Measurements from ENCODE around the gene ZNF598.

Gene ZNF598

GRCh38 chr16:2008009-2008526 lies 1.6 kb downstream of the ZNF598 start:
- DNase-seq (ENCODE audit: extremely low read depth in 1 of 2, low read depth in 1 of 2) = no peak

GRCh38 chr16:2007081-2007836 lies 2.4 kb downstream of the ZNF598 start:
- no peak for DNase-seq (ENCODE audit: extremely low read depth in 1 of 2, low read depth in 1 of 2)

DNA sequence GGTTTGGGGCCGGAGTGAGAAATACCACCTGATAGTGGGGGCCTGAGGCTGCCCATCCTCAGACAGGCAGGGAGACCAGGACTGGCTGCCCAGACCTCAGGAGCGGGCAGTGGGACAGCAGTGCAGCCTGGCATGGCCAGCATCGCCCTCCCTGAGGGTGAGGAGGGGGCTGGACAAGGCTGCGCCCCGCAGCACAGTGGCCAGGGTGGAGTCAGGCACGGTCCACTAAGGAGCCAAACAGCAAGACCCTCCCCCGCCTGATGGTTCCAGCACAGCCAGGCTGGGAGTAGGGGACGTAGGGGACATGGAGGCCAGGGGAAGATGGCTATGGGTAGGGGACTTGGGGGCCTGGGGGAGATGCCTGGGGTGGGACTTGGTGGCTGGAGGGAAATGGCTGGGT lies 3.3 kb downstream of the ZNF598 start:
- DNase-seq (ENCODE audit: extremely low read depth in 1 of 2, low read depth in 1 of 2) = no peak

DNA sequence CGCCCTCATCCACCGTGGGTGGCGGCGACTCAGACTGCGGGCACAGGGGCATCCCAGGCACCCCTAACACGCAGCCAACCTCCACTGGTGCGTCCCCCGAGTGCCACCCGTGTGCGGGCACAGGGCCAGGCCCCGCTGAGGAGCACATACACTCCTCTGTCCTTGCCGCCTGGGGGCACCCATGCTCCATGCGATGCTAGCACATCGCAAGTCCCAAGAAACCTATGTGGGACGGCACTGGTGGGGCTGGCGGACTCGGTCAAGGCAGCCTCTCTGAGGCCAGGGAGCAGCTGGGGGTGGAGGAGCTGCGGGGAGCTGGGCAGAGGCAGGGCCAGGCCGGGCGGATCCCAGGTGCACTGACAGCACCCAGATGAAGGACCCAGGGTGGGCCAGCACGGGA lies 4.0 kb downstream of the ZNF598 start:
- DNase-seq (ENCODE audit: extremely low read depth in 1 of 2, low read depth in 1 of 2) = no peak

DNA sequence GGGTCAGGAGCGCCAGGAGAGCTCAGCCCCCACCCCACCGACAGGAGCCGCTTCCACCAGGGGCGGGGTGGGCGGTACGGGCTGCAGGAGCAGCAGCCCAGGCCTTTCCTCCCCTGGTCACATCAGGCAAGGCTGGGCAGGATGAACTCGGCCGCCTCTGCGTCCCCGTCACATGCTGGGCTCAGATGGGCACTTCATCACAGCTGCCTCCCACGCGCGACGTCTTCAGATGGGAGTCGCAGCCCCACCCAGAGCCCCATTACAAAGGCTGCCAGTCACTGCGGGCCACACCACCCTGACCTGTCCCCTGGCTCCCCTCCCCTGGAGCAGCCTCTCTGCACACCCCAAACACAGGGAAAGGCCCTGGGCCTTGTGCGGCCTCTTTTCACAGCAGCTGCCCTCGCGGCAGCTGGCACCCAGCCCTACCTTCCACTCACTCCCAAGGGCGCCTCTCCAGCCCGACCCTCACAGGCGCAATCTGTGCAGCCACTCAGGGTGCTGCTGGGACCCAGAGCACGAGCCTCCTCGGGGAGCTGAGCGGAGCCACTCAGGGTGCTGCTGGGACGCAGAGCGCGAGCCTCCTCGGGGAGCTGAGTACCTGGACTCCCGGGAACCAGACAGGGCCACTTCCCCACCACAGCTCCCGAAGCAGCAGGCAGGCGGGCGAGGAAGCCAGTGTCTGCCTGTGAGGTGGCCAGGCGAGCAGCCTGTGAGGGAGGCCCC lies 4.7 kb downstream of the ZNF598 start:
- DNase-seq (ENCODE audit: extremely low read depth in 1 of 2, low read depth in 1 of 2) = no peak

- peak; percentile 68 to 75 for DNase-seq (ENCODE audit: extremely low read depth in 1 of 2, low read depth in 1 of 2)
These were observed 5.6 kb downstream of the ZNF598 start for GRCh38 chr16:2003827-2004641.

- DNase-seq (ENCODE audit: extremely low read depth in 1 of 2, low read depth in 1 of 2) = no peak
These were observed 6.3 kb downstream of the ZNF598 start for GRCh38 chr16:2003231-2003826.

- no peak for DNase-seq (ENCODE audit: extremely low read depth in 1 of 2, low read depth in 1 of 2)
These were observed 7.0 kb downstream of the ZNF598 start for GRCh38 chr16:2002406-2003230.

- DNase-seq (ENCODE audit: extremely low read depth in 1 of 2, low read depth in 1 of 2) = no peak
These were observed 7.9 kb downstream of the ZNF598 start for GRCh38 chr16:2001456-2002355.

DNA sequence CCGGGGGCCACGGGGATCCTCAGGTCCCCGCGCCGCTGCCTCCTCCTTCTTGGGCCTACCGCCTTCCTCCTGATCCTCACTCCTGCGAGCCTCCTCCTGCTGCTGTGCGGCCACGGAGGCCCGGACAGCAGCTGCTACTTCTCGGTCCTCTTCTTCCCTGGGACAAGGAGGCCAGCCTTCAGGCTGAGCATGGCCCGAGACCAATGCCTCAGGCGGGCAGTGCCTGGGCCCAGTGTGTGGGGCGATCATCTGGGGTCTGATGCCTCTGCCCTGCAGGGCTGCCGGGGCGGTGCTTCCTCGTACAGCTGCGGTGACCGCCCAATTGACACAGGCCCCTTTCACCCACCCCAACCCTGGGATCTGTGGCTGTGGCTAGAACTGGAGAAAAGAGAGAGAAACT lies 8.6 kb downstream of the ZNF598 start:
- DNase-seq (ENCODE audit: extremely low read depth in 1 of 2, low read depth in 1 of 2) = no peak

GRCh38 chr16:1999866-2000514 lies 9.6 kb downstream of the ZNF598 start:
- no peak for DNase-seq (ENCODE audit: extremely low read depth in 1 of 2, low read depth in 1 of 2)

DNA sequence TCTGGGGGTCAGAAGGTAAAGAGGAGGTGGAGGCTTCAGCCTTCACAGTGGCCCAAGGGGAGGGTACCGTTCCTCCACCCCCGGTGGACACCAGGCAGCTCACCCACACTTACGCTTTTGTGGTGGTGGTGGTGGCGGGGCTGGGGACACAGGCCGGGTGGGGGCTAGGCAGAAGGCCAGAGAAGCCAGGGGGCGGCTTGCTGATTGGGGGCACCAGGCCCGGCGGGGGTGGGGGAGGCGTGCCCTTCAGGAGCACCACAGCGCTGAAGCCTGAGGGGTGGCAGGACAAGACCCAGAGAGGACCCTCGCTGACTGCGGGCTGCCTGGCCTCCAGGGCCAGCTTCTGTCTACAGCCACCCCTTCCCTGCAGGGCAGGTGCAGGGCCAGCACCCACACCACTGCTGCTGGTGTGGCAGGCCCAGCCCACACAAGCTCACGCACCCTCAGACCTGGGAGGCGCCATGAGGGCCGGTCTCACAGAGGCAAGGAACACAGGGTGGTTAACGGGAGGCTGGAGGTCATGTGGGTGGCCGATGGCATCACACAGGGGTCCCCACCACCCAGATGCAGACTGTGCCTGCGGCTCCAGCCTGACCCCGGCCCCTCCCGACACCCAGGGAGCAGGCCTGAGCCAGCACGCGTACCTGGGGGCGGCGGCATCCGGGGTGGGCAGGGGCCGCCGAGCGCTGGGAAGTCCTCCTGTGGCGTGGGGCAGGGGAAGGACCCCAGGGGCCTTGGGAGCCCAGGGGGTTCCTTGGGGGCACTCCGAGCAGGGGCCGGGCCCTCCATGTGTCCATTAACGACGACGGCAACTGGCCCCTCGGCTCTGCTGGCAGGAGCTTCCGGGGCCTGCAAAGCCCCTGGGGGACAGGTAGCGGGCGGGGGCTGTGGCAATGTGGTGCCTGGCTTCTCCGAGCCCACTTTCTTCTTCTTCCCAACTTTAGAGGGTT lies 10.5 kb downstream of the ZNF598 start:
- no peak for DNase-seq (ENCODE audit: extremely low read depth in 1 of 2, low read depth in 1 of 2)

GRCh38 chr16:1998360-1998835 lies 11.2 kb downstream of the ZNF598 start:
- DNase-seq (ENCODE audit: extremely low read depth in 1 of 2, low read depth in 1 of 2) = no peak

DNA sequence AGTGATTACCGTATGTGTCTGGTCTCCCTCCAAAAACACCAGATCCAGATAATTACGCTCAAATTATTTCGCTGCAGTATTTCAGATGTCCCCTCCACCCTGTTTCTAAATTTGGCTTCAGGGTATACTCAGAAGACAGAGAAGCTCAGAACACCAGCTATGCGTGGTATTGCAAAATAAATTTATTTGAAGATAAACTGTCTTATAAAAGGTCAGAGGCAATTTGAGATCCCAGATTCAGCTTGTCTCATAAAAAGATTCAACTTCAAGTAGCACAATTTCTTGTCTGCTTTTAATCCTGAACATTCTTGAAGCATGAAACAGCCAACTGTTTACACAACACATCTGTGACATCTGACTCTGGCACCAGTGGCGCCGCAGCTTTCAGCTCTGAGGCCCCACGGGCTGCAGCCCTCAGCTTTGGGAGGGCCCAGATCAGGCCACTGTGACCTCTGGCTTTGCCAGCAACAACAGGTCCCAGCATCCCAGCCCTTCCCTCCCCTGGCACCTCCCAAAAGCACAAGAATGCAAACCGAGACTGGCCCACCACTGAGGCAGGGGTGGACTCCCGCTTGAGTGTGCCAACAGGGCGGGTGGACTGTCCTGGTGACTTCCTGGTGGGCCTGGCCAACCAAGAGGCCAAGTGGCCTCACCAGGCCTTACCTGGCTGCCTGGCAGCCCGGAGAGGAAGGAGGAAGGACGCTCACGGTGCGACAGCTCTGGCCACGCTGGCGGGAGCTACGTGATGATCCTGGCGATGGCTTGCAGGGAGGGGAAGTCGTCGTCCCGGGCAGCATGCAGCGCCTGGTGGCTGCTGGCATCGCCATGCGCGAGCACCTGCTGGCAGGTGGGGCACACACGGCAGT lies 11.9 kb downstream of the ZNF598 start:
- DNase-seq (ENCODE audit: extremely low read depth in 1 of 2, low read depth in 1 of 2) = no peak

- DNase-seq (ENCODE audit: extremely low read depth in 1 of 2, low read depth in 1 of 2) = no peak
These were observed 15.9 kb downstream of the ZNF598 start for GRCh38 chr16:1993731-1994131.

DNA sequence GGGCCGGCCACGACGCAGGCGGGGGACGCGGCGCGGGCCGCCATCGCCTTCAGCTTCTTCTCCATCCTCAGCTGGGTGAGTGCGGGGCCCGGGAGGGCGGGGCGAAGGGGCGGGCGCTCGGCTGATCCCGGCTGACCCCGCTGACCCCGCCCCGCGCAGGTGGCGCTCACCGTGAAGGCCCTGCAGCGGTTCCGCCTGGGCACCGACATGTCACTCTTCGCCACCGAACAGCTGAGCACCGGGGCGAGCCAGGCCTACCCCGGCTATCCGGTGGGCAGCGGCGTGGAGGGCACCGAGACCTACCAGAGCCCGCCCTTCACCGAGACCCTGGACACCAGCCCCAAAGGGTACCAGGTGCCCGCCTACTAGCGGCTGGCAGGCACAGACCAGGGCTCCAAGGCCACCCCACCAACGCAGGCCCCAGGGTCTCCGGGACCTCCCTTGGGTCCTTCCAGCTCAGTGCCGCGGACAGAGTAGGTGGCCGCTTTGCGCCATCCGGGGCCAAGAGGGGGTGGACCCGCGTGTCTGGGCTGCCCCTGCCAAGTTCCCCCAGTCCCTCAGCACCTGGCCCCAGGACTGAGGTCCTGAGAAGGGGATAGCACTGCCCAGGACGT lies 16.8 kb downstream of the ZNF598 start:
- no peak for DNase-seq (ENCODE audit: extremely low read depth in 1 of 2, low read depth in 1 of 2)

Measured in activated CD8-positive, alpha-beta memory T cell treated with anti-CD3 and anti-CD28 coated beads for 1 hour (primary cell).